ENCODE data around the gene DGKA. TPM values are rescaled to one million over a fixed set of nuclear protein-coding genes. Genes with fewer than 3 reads are reported as not detected.

Gene DGKA
- total RNA-seq, 1 experiment from 2014 or later = 58.3 TPM

DNA sequence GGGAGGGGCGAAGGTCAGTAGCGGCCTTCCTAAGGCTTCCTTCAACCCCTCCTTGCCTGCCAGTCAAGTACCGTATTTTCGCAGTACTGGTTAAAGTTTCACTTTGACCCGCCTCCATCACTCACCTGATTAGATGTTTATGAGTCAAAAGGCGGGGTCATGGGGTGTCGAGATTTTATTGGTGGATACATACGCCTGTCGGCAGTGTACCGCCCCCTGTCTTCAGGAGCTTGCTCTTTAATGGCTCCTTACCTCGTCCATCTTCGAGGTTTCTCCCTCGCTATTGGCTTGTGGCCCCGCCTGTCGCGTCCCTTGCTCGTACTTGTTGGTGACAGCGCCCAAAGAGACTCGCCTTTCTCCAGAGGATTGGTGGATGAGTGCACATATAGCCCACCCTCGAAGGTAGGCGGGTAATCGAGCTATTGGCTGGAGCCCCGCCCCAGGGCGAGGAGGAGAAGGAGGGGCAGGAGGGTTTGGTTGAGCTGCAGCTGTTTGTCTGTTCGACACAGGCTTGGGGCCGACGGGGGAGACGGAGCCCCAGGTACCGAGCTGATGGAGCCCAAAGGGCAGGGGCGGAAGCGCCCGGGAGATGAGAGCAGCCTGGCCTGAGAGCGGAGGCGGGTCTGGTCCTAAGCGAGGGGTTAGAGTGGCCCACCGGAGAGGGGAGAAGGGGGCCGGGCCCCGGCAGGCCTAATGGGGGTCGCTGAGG, 42.8 kb downstream of the DGKA start, which contains the start of gene RAB5B:
Gene RAB5B (plus strand): TSS at position 480 of the 709 bp plus-strand sequence. CDS start 12,883 bp downstream, outside the sequence.
- CTCF ChIA-PET = interaction anchor here (0.9 to 4.7 kb wide), 7 partner anchors 9 to 663 kb away, joined by 3 to 35 read pairs (median 5); partner anchors contain the start of gene SUOX
- H3K9me2 ChIP-seq (ENCODE audit: insufficient read depth) = no peaks in the 10 kb centered on the region
- H3K36me3 ChIP-seq (ENCODE audit: control insufficient read depth in 1 of 2, insufficient read depth in 2 of 2, low read length in 2 of 2) = peaks cover 12 to 24% of the 10 kb centered on the region in 2 experiments; a peak in 3 of 4 replicates
- POLR2A ChIA-PET = interaction anchor here (0.7 to 1.9 kb wide), 25 partner anchors 9 to 248 kb away, joined by 3 to 13 read pairs (median 4); partner anchors contain the start of genes DGKA, DNAJC14, ORMDL2 and PYM1
- H3K79me2 ChIP-seq (ENCODE audit: insufficient read depth, low read length) = peaks cover 24% of the 10 kb centered on the region; the same call in 1 of the 2 replicates
- H4K20me1 ChIP-seq (ENCODE audit: insufficient read depth) = no peaks in the 10 kb centered on the region
- DNase-seq (ENCODE audit: low read depth, low spot score) (peak; percentile 100), ATAC-seq (peak; percentile 94)
- H3K9me3 ChIP-seq (ENCODE audit: control insufficient read depth in 1 of 2, insufficient read depth in 1 of 2, low read depth in 1 of 2, low read length in 2 of 2) = no peaks in the 10 kb centered on the region
- no TSS peak for BruUV-seq (replicated peaks)
- RAD21 ChIA-PET (ENCODE audit: low non-redundant PET in 1 of 2, low total read pairs in 2 of 2, uncharacterized antibody in 2 of 2, unreplicated experiment in 2 of 2) = interaction anchor here (1.0 to 1.6 kb wide), 2 partner anchors 23 to 235 kb away, joined by 3 to 6 read pairs; partner anchors contain the start of gene SUOX (in 1 of the 2)
- H3K4me1 ChIP-seq (ENCODE audit: control insufficient read depth in 1 of 2, insufficient read depth in 2 of 2, low read length in 2 of 2) = peaks cover 17 to 32% of the 10 kb centered on the region in 2 experiments
- no peaks in the 10 kb centered on the region for H3K27me3 ChIP-seq (ENCODE audit: insufficient read depth, low read length)
- peak within 1 kb of the TSS; percentile 78 to 94 for H3K4me3 ChIP-seq (replicated peaks in 1 of 2; ENCODE audit: low read depth in 1 of 2, low read length in 2 of 2)
- H3K4me2 ChIP-seq (ENCODE audit: low read length) = peak within 1 kb of the TSS; percentile 91
- H3K27ac ChIP-seq (ENCODE audit: low read depth, low read length) = peak within 1 kb of the TSS; percentile 80
- peak within 1 kb of the TSS; percentile 79 for H3K9ac ChIP-seq (ENCODE audit: low read length)
- no peak within 1 kb of the TSS for H2AFZ ChIP-seq (ENCODE audit: low read depth, low read length, poor library complexity, severe bottlenecking)
- intact Hi-C loops (cut with micrococcal nuclease) = no loop called here
- TF ChIP-seq ZFX (IDR thresholded peaks at IDR 0.05) = 0 out of 2 replicates have a peak, but pooled peaks have one; percentile 87
- no peak for TF ChIP-seq RAD21 (IDR thresholded peaks at IDR 0.05; ENCODE audit: low read depth)
- TF ChIP-seq, protein P1, sequence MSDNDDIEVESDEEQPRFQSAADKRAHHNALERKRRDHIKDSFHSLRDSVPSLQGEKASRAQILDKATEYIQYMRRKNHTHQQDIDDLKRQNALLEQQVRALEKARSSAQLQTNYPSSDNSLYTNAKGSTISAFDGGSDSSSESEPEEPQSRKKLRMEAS (IDR thresholded peaks at IDR 0.05) = no peak
- no peak for TF ChIP-seq FOSL1 (IDR thresholded peaks at IDR 0.05; ENCODE audit: low read depth)
- TF ChIP-seq, protein P2, sequence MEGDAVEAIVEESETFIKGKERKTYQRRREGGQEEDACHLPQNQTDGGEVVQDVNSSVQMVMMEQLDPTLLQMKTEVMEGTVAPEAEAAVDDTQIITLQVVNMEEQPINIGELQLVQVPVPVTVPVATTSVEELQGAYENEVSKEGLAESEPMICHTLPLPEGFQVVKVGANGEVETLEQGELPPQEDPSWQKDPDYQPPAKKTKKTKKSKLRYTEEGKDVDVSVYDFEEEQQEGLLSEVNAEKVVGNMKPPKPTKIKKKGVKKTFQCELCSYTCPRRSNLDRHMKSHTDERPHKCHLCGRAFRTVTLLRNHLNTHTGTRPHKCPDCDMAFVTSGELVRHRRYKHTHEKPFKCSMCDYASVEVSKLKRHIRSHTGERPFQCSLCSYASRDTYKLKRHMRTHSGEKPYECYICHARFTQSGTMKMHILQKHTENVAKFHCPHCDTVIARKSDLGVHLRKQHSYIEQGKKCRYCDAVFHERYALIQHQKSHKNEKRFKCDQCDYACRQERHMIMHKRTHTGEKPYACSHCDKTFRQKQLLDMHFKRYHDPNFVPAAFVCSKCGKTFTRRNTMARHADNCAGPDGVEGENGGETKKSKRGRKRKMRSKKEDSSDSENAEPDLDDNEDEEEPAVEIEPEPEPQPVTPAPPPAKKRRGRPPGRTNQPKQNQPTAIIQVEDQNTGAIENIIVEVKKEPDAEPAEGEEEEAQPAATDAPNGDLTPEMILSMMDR (IDR thresholded peaks at IDR 0.05 in 2 of 3, conservative IDR thresholded peaks at IDR 0.05 in 1 of 3; ENCODE audit: borderline replicate concordance in 1 of 3, insufficient read depth in 1 of 3, low read depth in 2 of 3, low read length in 2 of 3) = no peak
- no peak for TF ChIP-seq EZH2phosphoT487 (IDR thresholded peaks at IDR 0.05; ENCODE audit: borderline replicate concordance)
- peak; percentile 61 for TF ChIP-seq POLR2A (IDR thresholded peaks at IDR 0.05; ENCODE audit: borderline replicate concordance, extremely low read depth, insufficient read depth, insufficient read length)
- no peak for TF ChIP-seq ZNF274 (IDR thresholded peaks at IDR 0.05; ENCODE audit: low read depth, low read length)
- TF ChIP-seq ELF1 (IDR thresholded peaks at IDR 0.05; ENCODE audit: borderline replicate concordance, low read depth) = no peak
- TF ChIP-seq SRF (IDR thresholded peaks at IDR 0.05; ENCODE audit: low read depth) = no peak
- TF ChIP-seq EZH2 (IDR thresholded peaks at IDR 0.05) = no peak
- no peak; the same call in 1 of the 2 replicates for TF ChIP-seq EGR1 (IDR thresholded peaks at IDR 0.05; ENCODE audit: low read depth)
- TF ChIP-seq TCF7L2 (IDR thresholded peaks at IDR 0.05; ENCODE audit: borderline replicate concordance, extremely low read depth, insufficient read depth, insufficient read length) = peak; percentile 34
- TF ChIP-seq, protein P3, sequence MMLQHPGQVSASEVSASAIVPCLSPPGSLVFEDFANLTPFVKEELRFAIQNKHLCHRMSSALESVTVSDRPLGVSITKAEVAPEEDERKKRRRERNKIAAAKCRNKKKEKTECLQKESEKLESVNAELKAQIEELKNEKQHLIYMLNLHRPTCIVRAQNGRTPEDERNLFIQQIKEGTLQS (IDR thresholded peaks at IDR 0.05) = no peak
- TF ChIP-seq CEBPB (IDR thresholded peaks at IDR 0.05; ENCODE audit: low read depth) = no peak
- TF ChIP-seq SIN3A (IDR thresholded peaks at IDR 0.05; ENCODE audit: low read depth) = no peak; the same call in 1 of the 2 replicates
- TF ChIP-seq, protein P4, sequence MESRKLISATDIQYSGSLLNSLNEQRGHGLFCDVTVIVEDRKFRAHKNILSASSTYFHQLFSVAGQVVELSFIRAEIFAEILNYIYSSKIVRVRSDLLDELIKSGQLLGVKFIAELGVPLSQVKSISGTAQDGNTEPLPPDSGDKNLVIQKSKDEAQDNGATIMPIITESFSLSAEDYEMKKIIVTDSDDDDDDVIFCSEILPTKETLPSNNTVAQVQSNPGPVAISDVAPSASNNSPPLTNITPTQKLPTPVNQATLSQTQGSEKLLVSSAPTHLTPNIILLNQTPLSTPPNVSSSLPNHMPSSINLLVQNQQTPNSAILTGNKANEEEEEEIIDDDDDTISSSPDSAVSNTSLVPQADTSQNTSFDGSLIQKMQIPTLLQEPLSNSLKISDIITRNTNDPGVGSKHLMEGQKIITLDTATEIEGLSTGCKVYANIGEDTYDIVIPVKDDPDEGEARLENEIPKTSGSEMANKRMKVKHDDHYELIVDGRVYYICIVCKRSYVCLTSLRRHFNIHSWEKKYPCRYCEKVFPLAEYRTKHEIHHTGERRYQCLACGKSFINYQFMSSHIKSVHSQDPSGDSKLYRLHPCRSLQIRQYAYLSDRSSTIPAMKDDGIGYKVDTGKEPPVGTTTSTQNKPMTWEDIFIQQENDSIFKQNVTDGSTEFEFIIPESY (IDR thresholded peaks at IDR 0.05; ENCODE audit: extremely low read depth, insufficient replicate concordance, low read length) = no peak
- TF ChIP-seq CBX3 (IDR thresholded peaks at IDR 0.05; ENCODE audit: low read depth) = no peak
- peak; percentile 80 for TF ChIP-seq POLR2AphosphoS5 (IDR thresholded peaks at IDR 0.05; ENCODE audit: low read depth, low read length)
- peak; percentile 64 for TF ChIP-seq YY1 (IDR thresholded peaks at IDR 0.05; ENCODE audit: extremely low read depth, insufficient replicate concordance, low read depth, low read length)
